Lower leg skin (tissue), 3 donors: ENCODE measurements around the gene NABP2.

Experiments used
- CTCF ChIP-seq, 3 donors: fragments of 450-650 bp; IDR thresholded peaks; one replicate each; pipeline ENCODE4 v1.5.1; 2016; ENCODE audit warnings: antibody characterized with exemption in 3 of 3, mild to moderate bottlenecking in 3 of 3, moderate library complexity in 2 of 3
- POLR2A ChIP-seq, 2 donors: fragments of 450-650 bp; IDR thresholded peaks; one replicate each; pipeline ENCODE4 v1.6.1; 2016 to 2017; ENCODE audit warnings: antibody characterized with exemption in 2 of 2, mild to moderate bottlenecking in 1 of 2, moderate library complexity in 1 of 2

GRCh38 chr12:56208006-56208405 is 16.1 kb upstream of the NABP2 start:
- TF ChIP-seq CTCF (IDR thresholded peaks at IDR 0.05), result no peak
- TF ChIP-seq POLR2A (IDR thresholded peaks at IDR 0.05), result no peak
